DOHH2 (cell line): Measurements from ENCODE around the gene NIPAL3.

Experiments
- EZH2phosphoT487 ChIP-seq: fragments of 200-600 bp; sonication (generic); IDR thresholded peaks from 2 replicates; pipeline ENCODE4 v1.6.1; 2017; ENCODE audit warnings: borderline replicate concordance, mild to moderate bottlenecking, antibody characterized with exemption, low read length, moderate library complexity, mixed read lengths
- TF ChIP-seq, protein P1 (sequence below): fragments of 200-600 bp; sonication (generic); IDR thresholded peaks from one replicate; pipeline ENCODE4 v1.5.1; 2014; ENCODE audit warnings: antibody characterized with exemption, mild to moderate bottlenecking, low read depth, low read length; ENCODE audit not compliant: poor library complexity, severe bottlenecking

DNA sequence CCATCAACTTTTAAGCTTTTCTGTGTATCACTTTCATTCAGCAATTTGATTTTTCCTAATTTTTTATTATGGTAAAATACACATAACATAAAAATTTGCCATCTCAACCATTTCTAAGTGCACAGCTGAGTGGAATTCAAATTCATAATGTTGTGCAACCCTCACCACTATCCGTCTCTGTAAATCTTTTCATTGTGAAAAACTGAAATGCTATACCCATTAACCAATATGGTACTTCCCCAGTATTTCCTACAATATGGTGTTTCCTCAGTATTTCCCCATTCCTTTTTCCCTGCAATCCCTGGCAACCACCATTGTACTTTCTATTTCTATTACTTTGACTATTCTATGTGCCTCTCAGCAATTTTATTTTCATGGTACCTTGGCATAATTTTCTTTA, 8.8 kb upstream of the NIPAL3 start:
- TF ChIP-seq, protein P1, sequence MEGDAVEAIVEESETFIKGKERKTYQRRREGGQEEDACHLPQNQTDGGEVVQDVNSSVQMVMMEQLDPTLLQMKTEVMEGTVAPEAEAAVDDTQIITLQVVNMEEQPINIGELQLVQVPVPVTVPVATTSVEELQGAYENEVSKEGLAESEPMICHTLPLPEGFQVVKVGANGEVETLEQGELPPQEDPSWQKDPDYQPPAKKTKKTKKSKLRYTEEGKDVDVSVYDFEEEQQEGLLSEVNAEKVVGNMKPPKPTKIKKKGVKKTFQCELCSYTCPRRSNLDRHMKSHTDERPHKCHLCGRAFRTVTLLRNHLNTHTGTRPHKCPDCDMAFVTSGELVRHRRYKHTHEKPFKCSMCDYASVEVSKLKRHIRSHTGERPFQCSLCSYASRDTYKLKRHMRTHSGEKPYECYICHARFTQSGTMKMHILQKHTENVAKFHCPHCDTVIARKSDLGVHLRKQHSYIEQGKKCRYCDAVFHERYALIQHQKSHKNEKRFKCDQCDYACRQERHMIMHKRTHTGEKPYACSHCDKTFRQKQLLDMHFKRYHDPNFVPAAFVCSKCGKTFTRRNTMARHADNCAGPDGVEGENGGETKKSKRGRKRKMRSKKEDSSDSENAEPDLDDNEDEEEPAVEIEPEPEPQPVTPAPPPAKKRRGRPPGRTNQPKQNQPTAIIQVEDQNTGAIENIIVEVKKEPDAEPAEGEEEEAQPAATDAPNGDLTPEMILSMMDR, result no peak
- no peak for TF ChIP-seq EZH2phosphoT487
